HepG2 (cell line): ENCODE measurements around the gene HDGF. TPM values are rescaled to one million over a fixed set of nuclear protein-coding genes. Genes with fewer than 3 reads are reported as not detected.

Experiments
- ATAC-seq: fragments of 200-7000 bp; cut with Tn5 transposase; 3 replicates; pipeline ENCODE4 v1.9.1; 2020; ENCODE audit warnings: mild to moderate bottlenecking, moderate library complexity
- BruUV-seq: library from RNA; stranded (reverse); fragments of 400-500 nt; replicated peaks from 2 replicates; lab custom pipeline; 2021; lab: Mats Ljungman, UMichigan
- CTCF ChIA-PET: fragments of 300-600 bp; formaldehyde crosslinking; extraction: SDS; loops from one replicate; lab custom pipeline; 2021; ENCODE audit warnings: low total read pairs, inconsistent platforms, low intra/inter-chr PET ratio; lab: Yijun Ruan, JAX
- POLR2A ChIA-PET: fragments of 350-600 bp; sonication (Branson Sonifier 250); formaldehyde crosslinking; loops from one replicate; lab custom pipeline; 2020; ENCODE audit warnings: antibody characterized with exemption, inconsistent platforms; lab: Yijun Ruan, JAX
- DNase-seq: peaks from one replicate; pipeline ENCODE4 v3.0.0-alpha.2; 2015; ENCODE audit warnings: low spot score
- FAIRE-seq: peaks from 3 replicates; lab custom pipeline; 2011; peaks lifted over from hg19 to GRCh38; lab: Jason Lieb, UNC
- H2AFZ ChIP-seq: one replicate; pipeline ENCODE4 v1.6.1; 2011; ENCODE audit warnings: low read length, inconsistent platforms
- H3K27ac ChIP-seq: fragments of 300-600 bp; 3 replicates; pipeline ENCODE4 v1.8.0; 2011; ENCODE audit warnings: mixed run types, mild to moderate bottlenecking, mixed read lengths, low read length, inconsistent platforms; ENCODE audit not compliant: insufficient read depth; ENCODE audit errors: extremely low read length
- H3K27me3 ChIP-seq, 2 experiments: fragments of 200-600 bp in 1 of 2; 2 replicates in 1 of 2; 3 replicates in 1 of 2; pipeline versions ENCODE4 v1.6.0 to v1.8.0; 2011; ENCODE audit warnings: low read length in 2 of 2, mild to moderate bottlenecking in 2 of 2, moderate library complexity in 2 of 2, inconsistent platforms in 1 of 2; ENCODE audit not compliant: insufficient read depth in 2 of 2, control insufficient read depth in 1 of 2
- H3K36me3 ChIP-seq, 2 experiments: fragments of 200-600 bp in 1 of 2; replicated peaks in 1 of 2; 2 replicates in 1 of 2; 3 replicates in 1 of 2; pipeline versions ENCODE4 v1.5.1 to v1.8.0; 2011; ENCODE audit warnings: low read length in 2 of 2, inconsistent platforms in 1 of 2; ENCODE audit not compliant: insufficient read depth in 2 of 2, control insufficient read depth in 1 of 2
- H3K4me1 ChIP-seq: 2 replicates; pipeline ENCODE4 v1.5.1; 2012; ENCODE audit warnings: low read length, inconsistent platforms; ENCODE audit not compliant: insufficient read depth
- H3K4me2 ChIP-seq: 2 replicates; pipeline ENCODE4 v1.6.0; 2011; ENCODE audit warnings: low read depth, low read length, inconsistent platforms
- H3K4me3 ChIP-seq, 3 experiments: fragments of 200-600 bp in 1 of 3; sonication (generic), shearing (Covaris generic) in 1 of 3; replicated peaks in 1 of 3; 2 replicates each; pipeline ENCODE4 v1.5.1; 2011 to 2016; ENCODE audit warnings: low read length in 3 of 3, inconsistent platforms in 2 of 3, low read depth in 2 of 3, mild to moderate bottlenecking in 2 of 3, control low read depth in 1 of 3, mixed read lengths in 1 of 3; ENCODE audit not compliant: insufficient read depth in 1 of 3
- H3K79me2 ChIP-seq: one replicate; pipeline ENCODE4 v1.6.1; 2011; ENCODE audit warnings: low read length, inconsistent platforms; ENCODE audit not compliant: insufficient read depth
- H3K9ac ChIP-seq: 2 replicates; pipeline ENCODE4 v1.6.0; 2011; ENCODE audit warnings: mild to moderate bottlenecking, low read depth, low read length, inconsistent platforms; ENCODE audit not compliant: insufficient read depth
- H3K9me3 ChIP-seq: 2 replicates; pipeline ENCODE4 v1.5.1; 2012; ENCODE audit warnings: mild to moderate bottlenecking, low read length
- H4K20me1 ChIP-seq: 2 replicates; pipeline ENCODE4 v1.6.0; 2011; ENCODE audit warnings: inconsistent platforms, mild to moderate bottlenecking, low read length, moderate library complexity; ENCODE audit not compliant: insufficient read depth
- CSRNP2 ChIP-seq: sonication (generic); formaldehyde crosslinking; conservative IDR thresholded peaks from 2 replicates; pipeline ENCODE4 v1.8.0; 2022; ENCODE audit warnings: low read depth, missing genetic modification reagents
- JARID2 ChIP-seq: sonication (generic); formaldehyde crosslinking; IDR thresholded peaks from 2 replicates; pipeline ENCODE4 v1.8.1; 2023; ENCODE audit warnings: missing genetic modification reagents, inconsistent platforms; ENCODE audit not compliant: insufficient replicate concordance
- MED1 ChIP-seq: sonication (generic); formaldehyde crosslinking; IDR thresholded peaks from 2 replicates; pipeline ENCODE4 v1.4.0; 2020; ENCODE audit warnings: missing genetic modification reagents
- SMAD9 ChIP-seq: sonication (generic); formaldehyde crosslinking; IDR thresholded peaks from 2 replicates; pipeline ENCODE4 v1.5.1; 2020; ENCODE audit warnings: mild to moderate bottlenecking, missing genetic modification reagents
- TEAD3 ChIP-seq: optimal IDR thresholded peaks from 2 replicates; pipeline ENCODE3; 2016; ENCODE audit warnings: borderline replicate concordance
- ZFP41 ChIP-seq: sonication (generic); formaldehyde crosslinking; IDR thresholded peaks from 2 replicates; pipeline ENCODE4 v1.4.0; 2020; ENCODE audit warnings: mild to moderate bottlenecking, missing genetic modification reagents, borderline replicate concordance
- ZFX ChIP-seq: sonication (generic); formaldehyde crosslinking; IDR thresholded peaks from 2 replicates; pipeline ENCODE4 v1.4.0; 2020; ENCODE audit warnings: mild to moderate bottlenecking, low read depth, missing genetic modification reagents, moderate library complexity
- ZNF292 ChIP-seq: sonication (generic); formaldehyde crosslinking; IDR thresholded peaks from 2 replicates; pipeline ENCODE4 v1.8.1; 2022; ENCODE audit warnings: mild to moderate bottlenecking, low read depth, missing genetic modification reagents, borderline replicate concordance
- ZNF607 ChIP-seq: sonication (generic); formaldehyde crosslinking; IDR thresholded peaks from 2 replicates; pipeline ENCODE4 v1.5.1; 2020; ENCODE audit warnings: missing genetic modification reagents, mild to moderate bottlenecking, borderline replicate concordance
- WGBS: methylation state at CpG from one replicate; pipeline ENCODE4 v1.1.6; 2017; ENCODE audit warnings: low lambda C conversion rate; 5-methylcytosine and 5-hydroxymethylcytosine counted together
- in situ Hi-C: cut with HindIII; loops from 2 replicates; pipeline ENCODE4 v1.10.0; 2017; ENCODE audit warnings: low pct_unique_long_range_greater_than_20kb; ENCODE audit not compliant: extremely low pct_ligation_motif_present
- intact Hi-C: fragments of 100-400 bp; cut with micrococcal nuclease; formaldehyde crosslinking; loops from one replicate; pipeline ENCODE4 v1.10.0; 2022; ENCODE audit not compliant: unreplicated experiment
- polyA plus RNA-seq, 8 experiments: library from polyadenylated mRNA; depleted of rRNA in 3 of 8; stranded (reverse) in 7 of 8; unstranded in 1 of 8; fragments of >200 nt; fragmentation: Illumina TruSeq in 4 of 8; extraction: Trizol in 4 of 8; gene quantifications; 2 replicates each; pipeline versions ENCODE4 v1.2.1 to v1.2.3, GENCODE V29; 2011 to 2016; ENCODE audit warnings: low read depth in 4 of 8, missing spikeins in 1 of 8, mixed read lengths in 1 of 8; ENCODE audit not compliant: insufficient read depth in 1 of 8
- total RNA-seq, 5 experiments: library from RNA; depleted of rRNA; stranded (reverse); fragments of >200 nt; fragmentation: Illumina TruSeq; extraction: Trizol; gene quantifications; 2 replicates each; pipeline ENCODE4 v1.2.3, GENCODE V29; 2016; ENCODE audit warnings: low read depth in 1 of 5
- TF ChIP-seq, protein P1 (sequence below): sonication (generic); formaldehyde crosslinking; IDR thresholded peaks from 2 replicates; pipeline ENCODE4 v1.4.0; 2020; ENCODE audit warnings: missing genetic modification reagents
- TF ChIP-seq, protein P2 (sequence below), 2 experiments: sonication (generic) in 1 of 2; formaldehyde crosslinking in 1 of 2; IDR thresholded peaks; 2 replicates each; pipeline versions ENCODE4 v1.6.1 to v1.9.0; 2014 to 2022; ENCODE audit warnings: antibody characterized with exemption in 1 of 2, borderline replicate concordance in 1 of 2, inconsistent platforms in 1 of 2, low read depth in 1 of 2, missing genetic modification reagents in 1 of 2
- TF ChIP-seq, protein P3 (sequence below): sonication (generic); formaldehyde crosslinking; IDR thresholded peaks from 2 replicates; pipeline ENCODE4 v1.5.0; 2020; ENCODE audit warnings: missing genetic modification reagents

Gene HDGF
- total and polyA plus RNA-seq, 2 of the 13 experiments (the other 11 are each of a cell fraction or from before 2014, with no cell fraction given): 156 to 196 TPM

GRCh38 chr1:156760092-156760795 lies 8.8 kb upstream of the HDGF start:
- 71% methylated on average over 6 of the region's 6 CpGs for WGBS
- Histone ChIP-seq H3K4me1 (no peaks in the 10 kb centered on the region), H2AFZ (no peak overlapping the region), H4K20me1 (no peaks in the 10 kb centered on the region), H3K79me2 (no peaks in the 10 kb centered on the region), H3K4me2 (no peak overlapping the region), H3K4me3 (no peak overlapping the region), H3K9ac (no peak overlapping the region), H3K9me3 (no peaks in the 10 kb centered on the region), H3K36me3 (no peaks in the 10 kb centered on the region), H3K27me3 (no peaks in the 10 kb centered on the region), H3K27ac (no peak overlapping the region)
- BruUV-seq: no TSS peak
- in situ Hi-C loops (no loop called here), intact Hi-C loops (no loop called here)
- no peak for DNase-seq
- POLR2A ChIA-PET: interaction anchor here (1.1 kb wide), 1 partner anchor 9 kb away, joined by 5 read pairs; the partner anchor contains the start of gene HDGF
- CTCF ChIA-PET: no interaction called here
- no peak for FAIRE-seq
- no peak for ATAC-seq
- TF ChIP-seq, protein P1, sequence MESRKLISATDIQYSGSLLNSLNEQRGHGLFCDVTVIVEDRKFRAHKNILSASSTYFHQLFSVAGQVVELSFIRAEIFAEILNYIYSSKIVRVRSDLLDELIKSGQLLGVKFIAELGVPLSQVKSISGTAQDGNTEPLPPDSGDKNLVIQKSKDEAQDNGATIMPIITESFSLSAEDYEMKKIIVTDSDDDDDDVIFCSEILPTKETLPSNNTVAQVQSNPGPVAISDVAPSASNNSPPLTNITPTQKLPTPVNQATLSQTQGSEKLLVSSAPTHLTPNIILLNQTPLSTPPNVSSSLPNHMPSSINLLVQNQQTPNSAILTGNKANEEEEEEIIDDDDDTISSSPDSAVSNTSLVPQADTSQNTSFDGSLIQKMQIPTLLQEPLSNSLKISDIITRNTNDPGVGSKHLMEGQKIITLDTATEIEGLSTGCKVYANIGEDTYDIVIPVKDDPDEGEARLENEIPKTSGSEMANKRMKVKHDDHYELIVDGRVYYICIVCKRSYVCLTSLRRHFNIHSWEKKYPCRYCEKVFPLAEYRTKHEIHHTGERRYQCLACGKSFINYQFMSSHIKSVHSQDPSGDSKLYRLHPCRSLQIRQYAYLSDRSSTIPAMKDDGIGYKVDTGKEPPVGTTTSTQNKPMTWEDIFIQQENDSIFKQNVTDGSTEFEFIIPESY (CRISPR knock-in tag): no peak
- no peak for TF ChIP-seq ZFP41 (CRISPR knock-in tag)
- no peak for TF ChIP-seq CSRNP2 (CRISPR knock-in tag)
- TF ChIP-seq SMAD9 (CRISPR knock-in tag): no peak
- TF ChIP-seq, protein P2, sequence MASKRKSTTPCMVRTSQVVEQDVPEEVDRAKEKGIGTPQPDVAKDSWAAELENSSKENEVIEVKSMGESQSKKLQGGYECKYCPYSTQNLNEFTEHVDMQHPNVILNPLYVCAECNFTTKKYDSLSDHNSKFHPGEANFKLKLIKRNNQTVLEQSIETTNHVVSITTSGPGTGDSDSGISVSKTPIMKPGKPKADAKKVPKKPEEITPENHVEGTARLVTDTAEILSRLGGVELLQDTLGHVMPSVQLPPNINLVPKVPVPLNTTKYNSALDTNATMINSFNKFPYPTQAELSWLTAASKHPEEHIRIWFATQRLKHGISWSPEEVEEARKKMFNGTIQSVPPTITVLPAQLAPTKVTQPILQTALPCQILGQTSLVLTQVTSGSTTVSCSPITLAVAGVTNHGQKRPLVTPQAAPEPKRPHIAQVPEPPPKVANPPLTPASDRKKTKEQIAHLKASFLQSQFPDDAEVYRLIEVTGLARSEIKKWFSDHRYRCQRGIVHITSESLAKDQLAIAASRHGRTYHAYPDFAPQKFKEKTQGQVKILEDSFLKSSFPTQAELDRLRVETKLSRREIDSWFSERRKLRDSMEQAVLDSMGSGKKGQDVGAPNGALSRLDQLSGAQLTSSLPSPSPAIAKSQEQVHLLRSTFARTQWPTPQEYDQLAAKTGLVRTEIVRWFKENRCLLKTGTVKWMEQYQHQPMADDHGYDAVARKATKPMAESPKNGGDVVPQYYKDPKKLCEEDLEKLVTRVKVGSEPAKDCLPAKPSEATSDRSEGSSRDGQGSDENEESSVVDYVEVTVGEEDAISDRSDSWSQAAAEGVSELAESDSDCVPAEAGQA (IDR thresholded peaks at IDR 0.05; ENCODE audit: low read depth): no peak
- TF ChIP-seq, protein P2 (CRISPR knock-in tag; IDR thresholded peaks at IDR 0.05; ENCODE audit: borderline replicate concordance): no peak
- no peak for TF ChIP-seq MED1 (CRISPR knock-in tag)
- no peak for TF ChIP-seq ZNF607 (CRISPR knock-in tag)
- no peak for TF ChIP-seq JARID2
- no peak for TF ChIP-seq ZNF292 (CRISPR knock-in tag)
- TF ChIP-seq, protein P3, sequence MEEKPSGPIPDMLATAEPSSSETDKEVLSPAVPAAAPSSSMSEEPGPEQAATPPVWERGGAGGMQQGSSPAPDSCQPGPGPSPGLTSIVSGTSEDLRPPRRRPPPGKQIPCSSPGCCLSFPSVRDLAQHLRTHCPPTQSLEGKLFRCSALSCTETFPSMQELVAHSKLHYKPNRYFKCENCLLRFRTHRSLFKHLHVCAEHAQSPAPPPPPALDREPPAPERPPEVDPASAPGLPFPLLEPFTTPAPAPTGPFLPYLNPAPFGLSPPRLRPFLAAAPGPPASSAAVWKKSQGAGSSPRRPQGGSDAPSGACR (CRISPR knock-in tag): no peak
- TF ChIP-seq TEAD3 (CRISPR knock-in tag): no peak
- TF ChIP-seq ZFX (CRISPR knock-in tag): no peak
